Smooth muscle cell of the brain vasculature (primary cell): ENCODE results near the gene CYREN.

ENCODE experiments used
- DNase-seq: peaks from one replicate; pipeline ENCODE4 v3.0.0-alpha.2; 2012; ENCODE audit warnings: low read depth, low spot score

CYREN gene

DNA sequence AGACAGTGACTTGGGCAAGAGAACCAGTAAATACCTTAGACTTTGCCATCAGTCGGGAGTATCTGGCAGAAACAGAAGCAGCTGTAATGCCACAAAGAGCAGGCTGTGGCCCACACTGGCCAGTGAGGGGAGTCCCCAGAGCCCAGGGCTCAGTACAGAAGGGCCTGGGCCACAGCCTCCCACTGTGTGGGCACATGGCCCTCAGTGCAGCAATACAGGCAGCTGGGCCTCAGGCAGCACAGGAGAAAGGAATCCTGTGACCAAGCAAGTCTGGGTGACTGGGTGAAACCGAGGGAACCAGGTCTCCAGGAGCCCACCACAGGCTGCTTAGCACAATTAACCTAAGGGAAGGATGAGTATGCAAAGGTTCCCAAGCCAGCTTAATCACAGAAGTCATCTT, 26.8 kb upstream of the CYREN start:
- DNase-seq = no peak

DNA sequence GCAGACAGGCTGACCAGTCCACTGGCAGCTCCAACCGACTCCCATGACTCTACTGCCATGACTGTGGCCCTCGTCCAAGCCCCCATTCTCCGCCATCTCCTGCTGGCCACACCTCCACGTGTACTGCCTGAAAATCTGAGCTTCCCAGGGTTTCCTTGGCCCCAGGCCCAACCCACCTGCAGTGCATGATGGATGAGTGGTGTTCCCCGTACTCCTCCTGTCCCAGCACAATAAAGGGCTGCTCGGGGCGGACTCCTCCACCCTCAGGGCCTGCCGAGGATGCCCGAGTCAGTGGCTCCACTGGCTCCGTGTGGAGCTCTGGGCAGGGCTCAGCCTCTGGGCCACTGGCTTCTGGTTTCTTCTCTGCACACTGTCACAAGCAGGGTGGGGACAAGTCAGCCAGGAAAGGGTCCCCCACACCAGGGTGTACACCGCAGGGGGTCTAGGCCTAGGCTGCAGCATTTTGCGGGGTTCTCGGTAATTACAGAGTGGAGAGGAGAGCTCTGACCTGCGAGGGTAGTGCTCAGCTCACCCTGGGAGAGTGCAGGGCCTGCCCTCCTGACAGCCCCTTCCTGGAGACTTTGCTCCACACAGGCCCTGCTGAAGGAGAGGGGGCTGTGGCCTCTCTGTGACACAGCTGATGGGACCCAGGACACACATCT, 25.6 kb upstream of the CYREN start:
- no peak for DNase-seq

DNA sequence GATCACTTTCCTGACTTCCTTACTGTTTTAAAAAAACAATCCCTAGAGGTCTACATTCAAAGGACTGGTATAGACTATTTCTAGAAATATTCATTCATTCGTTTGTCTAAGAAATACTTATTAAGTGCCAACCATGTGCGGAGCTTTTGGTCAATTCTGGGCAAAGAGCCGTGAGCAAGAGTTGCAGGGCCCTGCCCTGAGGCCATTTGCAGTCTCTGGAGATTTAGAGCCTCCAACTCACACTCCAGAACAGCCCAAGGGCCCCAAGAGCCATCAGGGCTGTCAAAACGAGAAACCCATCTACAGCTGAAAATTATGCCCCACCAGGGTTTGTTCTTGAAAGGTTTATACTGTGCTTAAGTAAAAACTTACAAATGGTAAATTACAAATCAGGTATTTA, 24.6 kb upstream of the CYREN start:
- no peak for DNase-seq

- no peak for DNase-seq
These were observed 24.1 kb upstream of the CYREN start for GRCh38 chr7:135194494-135195095.

- DNase-seq = peak; percentile 74
These were observed 23.1 kb upstream of the CYREN start for GRCh38 chr7:135193615-135194081.

DNA sequence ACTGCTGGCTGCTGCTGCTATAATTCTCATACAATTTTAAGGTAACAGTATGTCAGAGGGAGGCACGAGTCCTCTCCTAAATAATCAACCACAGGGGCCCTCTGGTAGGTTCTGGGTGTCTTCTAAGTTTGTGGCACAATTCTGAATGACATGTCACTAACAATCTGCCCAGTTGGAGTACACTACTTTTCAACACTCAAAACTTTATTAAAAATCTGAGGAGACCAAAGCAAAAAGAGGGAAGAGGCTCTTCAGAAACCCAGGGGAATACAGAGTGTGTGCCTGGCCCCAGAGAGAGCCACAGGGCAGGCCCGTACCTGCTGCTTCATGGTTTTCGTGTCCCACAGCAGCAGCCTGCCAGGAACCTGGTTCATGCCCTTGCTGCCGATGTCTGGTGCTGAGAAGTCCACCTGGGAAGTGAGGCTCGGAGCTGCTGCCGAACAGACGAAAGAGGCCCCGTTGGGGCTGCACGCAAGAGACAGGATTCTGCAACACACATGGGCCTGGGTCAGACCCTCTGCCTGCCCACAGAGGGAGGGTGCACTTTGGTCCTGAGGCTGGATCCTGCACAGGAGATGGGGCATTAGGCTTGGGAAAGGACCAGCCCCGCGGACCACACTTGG, 22.5 kb upstream of the CYREN start:
- no peak for DNase-seq

DNA sequence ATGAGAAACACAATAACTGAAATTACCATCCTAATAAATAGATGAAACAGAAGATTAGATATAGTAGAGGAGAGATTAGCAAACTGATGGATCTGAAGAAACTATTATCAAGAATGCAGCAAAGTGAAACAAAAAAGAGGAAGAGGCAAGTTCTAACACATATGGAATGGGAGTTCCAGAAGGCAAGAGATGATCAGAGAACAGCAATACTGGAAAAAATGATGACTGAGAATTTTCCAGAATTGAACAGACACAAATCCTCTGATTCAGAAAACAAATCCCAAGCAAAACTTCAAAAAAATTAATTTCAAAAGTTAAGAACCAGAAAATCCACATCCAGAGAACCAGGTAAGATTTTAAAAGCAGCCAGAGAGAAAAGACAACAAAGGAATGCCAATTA, 20.2 kb upstream of the CYREN start:
- no peak for DNase-seq

GRCh38 chr7:135189961-135190360, 19.5 kb upstream of the CYREN start:
- DNase-seq = no peak

DNA sequence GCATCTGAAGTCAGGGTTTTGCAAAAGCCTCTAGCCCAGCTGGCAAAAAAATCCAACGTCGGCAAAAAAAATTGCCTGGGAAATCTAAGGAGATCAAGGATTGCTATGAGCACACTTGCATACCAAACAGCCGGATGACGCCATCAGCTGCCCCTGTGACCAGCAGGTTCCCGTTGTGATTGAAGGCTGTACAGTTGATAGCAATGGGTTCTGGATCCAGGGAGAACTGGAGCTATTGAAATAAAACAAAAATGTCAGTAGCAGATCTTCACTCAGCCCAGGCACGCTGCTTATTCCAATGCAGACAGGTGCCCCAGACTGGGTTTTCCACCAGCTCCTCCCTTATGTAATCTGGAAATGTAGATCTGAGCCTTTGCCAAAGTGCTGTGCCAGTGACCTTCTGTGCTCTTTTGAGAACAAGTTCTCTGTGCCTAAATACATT, 18.7 kb upstream of the CYREN start:
- no peak for DNase-seq

GRCh38 chr7:135188298-135188984, 17.9 kb upstream of the CYREN start:
- no peak for DNase-seq

DNA sequence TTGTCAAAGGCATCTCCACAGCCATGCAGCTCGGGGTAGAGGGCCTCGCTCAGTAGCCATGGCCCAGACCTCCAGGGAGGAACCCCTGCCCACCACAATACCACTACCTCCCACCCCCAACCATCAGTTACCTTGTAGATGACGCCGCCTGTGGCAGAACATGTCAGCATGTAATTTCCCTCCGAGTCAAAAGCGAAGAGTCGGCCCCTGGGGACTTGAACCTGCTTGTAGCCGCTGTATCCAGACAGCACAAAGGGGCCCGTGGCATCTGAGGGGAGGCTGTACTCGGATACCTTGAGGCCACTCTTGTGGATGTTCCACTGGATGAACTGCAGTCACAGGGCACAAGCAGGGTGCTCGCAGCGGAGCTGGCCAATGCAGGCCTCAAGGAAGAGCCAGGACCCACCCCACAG, 16.3 kb upstream of the CYREN start:
- no peak for DNase-seq

GRCh38 chr7:135186261-135186540, 15.7 kb upstream of the CYREN start:
- DNase-seq = no peak

- no peak for DNase-seq
These were observed 15.2 kb upstream of the CYREN start for GRCh38 chr7:135185471-135186260.

- no peak for DNase-seq
These were observed 13.8 kb upstream of the CYREN start for GRCh38 chr7:135184254-135184841.

- no peak for DNase-seq
These were observed 13.0 kb upstream of the CYREN start for GRCh38 chr7:135183478-135183877.

DNA sequence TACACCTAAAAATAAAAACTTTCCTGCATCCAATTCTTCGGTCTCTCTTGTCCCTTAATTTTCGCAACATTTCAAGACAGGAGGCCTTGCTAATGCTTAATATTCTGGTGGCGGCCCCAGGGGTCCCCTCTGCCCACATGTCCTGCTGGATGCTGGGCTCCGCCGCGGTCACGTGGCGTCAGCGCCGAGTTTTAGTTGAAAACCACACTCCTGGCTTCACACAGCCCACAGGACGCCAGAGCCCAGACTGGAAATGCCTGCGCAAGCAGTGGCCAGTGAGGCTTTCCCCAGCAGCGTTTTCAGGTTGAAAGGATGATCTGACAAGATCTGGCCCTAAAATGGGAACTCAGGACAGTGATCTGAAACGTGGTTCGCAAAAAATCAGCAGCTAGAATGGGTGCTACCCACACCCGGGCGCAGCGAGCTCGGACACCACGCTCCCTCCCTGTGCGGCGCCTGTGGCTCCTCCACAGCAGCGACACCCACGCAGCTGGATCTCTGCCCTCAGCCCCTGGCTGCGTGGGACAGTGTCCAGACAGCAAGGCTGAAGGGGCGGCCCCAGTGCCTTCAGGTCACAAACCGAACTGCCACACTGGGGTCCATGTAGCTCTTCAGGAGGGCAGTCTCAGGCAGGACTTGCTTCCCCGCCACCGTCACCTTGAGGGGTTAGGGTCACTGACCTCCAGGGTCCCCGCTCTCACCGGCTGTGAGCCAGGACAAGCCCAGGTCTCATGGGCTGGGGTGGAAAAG, 11.6 kb upstream of the CYREN start:
- DNase-seq = no peak

GRCh38 chr7:135181261-135181928, 10.9 kb upstream of the CYREN start:
- DNase-seq = no peak

DNA sequence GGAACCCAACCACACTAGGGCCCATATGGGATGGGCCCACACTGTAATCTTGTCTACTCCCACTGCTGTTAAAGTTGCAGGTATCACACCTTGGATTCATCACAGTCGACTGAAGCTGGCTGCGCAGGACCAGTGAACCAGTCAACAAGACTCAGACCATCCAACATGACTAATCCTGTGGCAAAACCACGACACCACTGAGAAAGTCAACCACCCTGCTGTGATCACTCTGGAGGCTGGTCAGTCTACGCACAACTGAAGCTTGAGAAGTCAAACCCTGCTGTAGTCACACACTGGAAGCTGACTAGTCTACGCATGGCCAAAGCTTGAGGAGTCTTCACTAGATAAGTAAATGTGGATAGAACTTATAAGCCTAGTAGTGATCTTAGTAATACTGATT, 9.6 kb upstream of the CYREN start:
- no peak for DNase-seq

DNA sequence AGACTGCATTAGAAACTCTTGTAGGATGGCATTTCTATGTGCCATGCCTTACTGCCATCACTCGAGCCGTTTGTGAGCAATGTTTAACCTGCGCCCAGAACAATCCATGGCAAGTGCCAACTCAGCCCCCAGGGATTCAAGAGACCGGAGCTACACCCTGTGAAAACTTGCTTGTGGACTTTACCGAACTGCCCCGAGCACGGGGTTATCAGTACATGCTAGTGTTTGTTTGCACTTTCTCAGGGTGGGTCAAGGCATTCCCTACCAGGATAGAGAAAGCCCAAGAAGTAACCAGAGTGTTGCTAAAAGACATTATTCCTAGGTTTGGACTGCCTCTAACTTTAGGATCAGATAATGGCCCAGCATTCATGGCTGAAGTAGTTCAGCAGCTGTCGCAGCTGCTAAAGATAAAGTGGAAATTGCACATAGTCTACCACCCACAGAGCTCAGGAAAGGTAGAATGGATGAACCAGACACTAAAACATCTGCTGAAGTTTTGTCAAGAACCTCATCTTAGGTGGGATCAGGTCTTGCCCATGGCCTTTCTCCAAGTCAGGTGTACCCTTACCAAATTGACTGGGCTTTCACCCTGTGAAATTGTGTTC, 8.9 kb upstream of the CYREN start:
- DNase-seq = no peak

DNA sequence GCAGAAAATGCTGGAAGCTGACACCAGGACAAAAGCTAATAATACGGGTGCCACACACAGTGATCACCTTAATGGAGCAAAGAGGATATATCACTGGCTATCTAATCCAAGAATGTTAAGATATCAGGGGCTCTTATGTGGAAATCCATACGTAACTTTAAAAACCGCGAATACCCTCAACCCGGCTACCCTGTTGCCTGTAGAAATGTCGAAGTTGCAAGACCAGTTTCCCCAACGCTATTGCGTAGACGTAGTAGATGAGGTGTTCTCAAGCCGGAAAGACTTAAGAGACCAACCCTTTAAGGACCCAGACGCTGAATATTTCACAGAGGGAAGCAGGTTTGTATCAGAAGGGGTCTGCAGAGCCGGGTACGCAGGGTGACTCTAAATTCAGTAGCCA, 7.9 kb upstream of the CYREN start:
- no peak for DNase-seq
